Stimulated activated CD8-positive, alpha-beta memory T cell treated with anti-CD3 and anti-CD28 coated beads, Interleukin-7, amount 100 ng/mL, for 48 hours (primary cell): Measurements from ENCODE around the gene RPL13A.

Experiments
- DNase-seq, 2 donors: peaks; one replicate each; pipeline ENCODE4 v3.0.0-alpha.2; 2020; ENCODE audit warnings: low read depth in 1 of 2; ENCODE audit errors: extremely low read depth in 1 of 2

Gene RPL13A

GRCh38 chr19:49502866-49503581 is 15.6 kb downstream of the RPL13A start:
- no peak for DNase-seq

- no peak for DNase-seq
Observed at GRCh38 chr19:49503582-49503962, 16.2 kb downstream of the RPL13A start.

GRCh38 chr19:49506575-49507105 is 19.2 kb downstream of the RPL13A start:
- no peak for DNase-seq

- no peak for DNase-seq
Observed at GRCh38 chr19:49507803-49508494, 20.5 kb downstream of the RPL13A start.

- DNase-seq = no peak
Observed at GRCh38 chr19:49512970-49513745, 25.8 kb downstream of the RPL13A start.

GRCh38 chr19:49513746-49514118 is 26.3 kb downstream of the RPL13A start:
- no peak for DNase-seq

- DNase-seq = no peak
Observed at GRCh38 chr19:49514151-49514550, 26.7 kb downstream of the RPL13A start.

- DNase-seq = no peak
Observed at GRCh38 chr19:49515767-49516166, 28.4 kb downstream of the RPL13A start.

GRCh38 chr19:49518033-49518432 is 30.6 kb downstream of the RPL13A start:
- DNase-seq = no peak

GRCh38 chr19:49520705-49521319 is 33.4 kb downstream of the RPL13A start:
- no peak for DNase-seq

- no peak for DNase-seq
Observed at GRCh38 chr19:49524812-49525455, 37.5 kb downstream of the RPL13A start.

GRCh38 chr19:49528211-49528771 is 40.9 kb downstream of the RPL13A start:
- no peak for DNase-seq

GRCh38 chr19:49530708-49531107 is 43.3 kb downstream of the RPL13A start:
- DNase-seq = no peak

GRCh38 chr19:49533551-49534488 is 46.4 kb downstream of the RPL13A start:
- DNase-seq = peak; percentile 56 to 60

GRCh38 chr19:49534632-49535385 is 47.4 kb downstream of the RPL13A start:
- no peak for DNase-seq

GRCh38 chr19:49536921-49537462 is 49.6 kb downstream of the RPL13A start:
- DNase-seq = no peak

GRCh38 chr19:49538643-49539042 is 51.2 kb downstream of the RPL13A start:
- DNase-seq = no peak
